ENCODE measurements around the gene LRP5. TPM values are rescaled to one million over a fixed set of nuclear protein-coding genes. Genes with fewer than 3 reads are reported as not detected.

Gene LRP5
- total RNA-seq, 1 donor from 2014 or later: 38.7 TPM

DNA sequence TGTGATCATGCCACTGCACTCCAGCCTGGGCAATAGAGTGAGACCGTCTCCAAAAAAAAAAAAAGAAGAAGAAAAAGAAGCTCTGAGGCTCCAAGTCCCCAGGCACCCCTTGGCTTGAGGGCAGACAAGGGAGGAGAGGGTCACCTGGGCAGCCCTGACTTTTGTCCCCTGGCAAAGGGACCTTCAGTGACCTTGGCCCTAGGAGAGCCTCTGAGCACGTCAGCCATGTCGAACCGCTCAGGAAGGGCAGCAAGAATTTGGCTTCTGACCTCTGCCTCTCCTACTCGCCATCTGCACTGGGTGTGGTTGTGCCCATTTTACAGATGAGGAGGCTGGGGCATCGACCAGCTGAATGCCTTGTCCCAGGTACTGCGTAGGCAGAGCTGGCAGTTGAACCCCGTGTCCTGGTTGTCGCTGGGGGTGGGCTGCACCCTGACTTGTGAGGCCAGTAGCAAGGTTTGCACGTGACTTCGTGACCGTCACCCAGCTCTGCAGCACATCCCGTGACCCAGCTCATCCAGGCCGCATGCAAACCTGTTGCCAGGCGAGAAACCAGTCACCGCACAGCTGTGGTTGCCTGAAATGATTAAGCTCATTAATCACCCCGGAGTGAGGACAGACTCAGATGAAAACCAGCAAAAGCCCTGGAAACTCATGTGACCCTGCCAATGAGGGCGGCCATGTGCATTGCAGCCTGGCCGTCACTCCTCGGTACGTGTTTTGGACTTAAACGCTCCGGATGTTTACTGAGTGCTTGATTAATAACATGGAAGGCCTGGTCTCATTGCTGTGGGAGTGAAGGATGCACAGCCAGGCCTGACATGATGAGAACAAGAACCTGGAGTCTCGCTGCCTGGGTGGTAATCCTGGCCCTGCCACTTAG lies 100.4 kb downstream of the LRP5 start:
- no peaks in the 10 kb centered on the region for H3K9me3 Mint-ChIP-seq (ENCODE audit: low read depth)
- no peaks in the 10 kb centered on the region for H3K27me3 Mint-ChIP-seq (ENCODE audit: low read depth)
- no peak overlapping the region for H3K27ac Mint-ChIP-seq (ENCODE audit: unreplicated experiment)
- no peaks in the 10 kb centered on the region for H3K4me1 Mint-ChIP-seq (ENCODE audit: low read depth)
- DNase-seq (ENCODE audit: low spot score): no peak
- TF ChIP-seq, protein P1, sequence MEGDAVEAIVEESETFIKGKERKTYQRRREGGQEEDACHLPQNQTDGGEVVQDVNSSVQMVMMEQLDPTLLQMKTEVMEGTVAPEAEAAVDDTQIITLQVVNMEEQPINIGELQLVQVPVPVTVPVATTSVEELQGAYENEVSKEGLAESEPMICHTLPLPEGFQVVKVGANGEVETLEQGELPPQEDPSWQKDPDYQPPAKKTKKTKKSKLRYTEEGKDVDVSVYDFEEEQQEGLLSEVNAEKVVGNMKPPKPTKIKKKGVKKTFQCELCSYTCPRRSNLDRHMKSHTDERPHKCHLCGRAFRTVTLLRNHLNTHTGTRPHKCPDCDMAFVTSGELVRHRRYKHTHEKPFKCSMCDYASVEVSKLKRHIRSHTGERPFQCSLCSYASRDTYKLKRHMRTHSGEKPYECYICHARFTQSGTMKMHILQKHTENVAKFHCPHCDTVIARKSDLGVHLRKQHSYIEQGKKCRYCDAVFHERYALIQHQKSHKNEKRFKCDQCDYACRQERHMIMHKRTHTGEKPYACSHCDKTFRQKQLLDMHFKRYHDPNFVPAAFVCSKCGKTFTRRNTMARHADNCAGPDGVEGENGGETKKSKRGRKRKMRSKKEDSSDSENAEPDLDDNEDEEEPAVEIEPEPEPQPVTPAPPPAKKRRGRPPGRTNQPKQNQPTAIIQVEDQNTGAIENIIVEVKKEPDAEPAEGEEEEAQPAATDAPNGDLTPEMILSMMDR (IDR thresholded peaks at IDR 0.05): no peak
- no peak overlapping the region for H3K4me3 Mint-ChIP-seq (ENCODE audit: unreplicated experiment)
- H3K36me3 Mint-ChIP-seq (ENCODE audit: low read depth): peaks cover 27% of the 10 kb centered on the region

DNA sequence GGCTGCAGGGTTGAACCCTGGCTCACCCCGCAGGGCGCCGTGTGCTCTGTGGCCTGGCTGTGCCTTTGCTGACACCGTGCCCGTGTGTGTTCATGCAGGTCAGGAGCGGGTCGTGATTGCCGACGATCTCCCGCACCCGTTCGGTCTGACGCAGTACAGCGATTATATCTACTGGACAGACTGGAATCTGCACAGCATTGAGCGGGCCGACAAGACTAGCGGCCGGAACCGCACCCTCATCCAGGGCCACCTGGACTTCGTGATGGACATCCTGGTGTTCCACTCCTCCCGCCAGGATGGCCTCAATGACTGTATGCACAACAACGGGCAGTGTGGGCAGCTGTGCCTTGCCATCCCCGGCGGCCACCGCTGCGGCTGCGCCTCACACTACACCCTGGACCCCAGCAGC lies 101.2 kb downstream of the LRP5 start:
- no peak overlapping the region for H3K27ac Mint-ChIP-seq (ENCODE audit: unreplicated experiment)
- H3K36me3 Mint-ChIP-seq (ENCODE audit: low read depth): peaks cover 27% of the 10 kb centered on the region

DNA sequence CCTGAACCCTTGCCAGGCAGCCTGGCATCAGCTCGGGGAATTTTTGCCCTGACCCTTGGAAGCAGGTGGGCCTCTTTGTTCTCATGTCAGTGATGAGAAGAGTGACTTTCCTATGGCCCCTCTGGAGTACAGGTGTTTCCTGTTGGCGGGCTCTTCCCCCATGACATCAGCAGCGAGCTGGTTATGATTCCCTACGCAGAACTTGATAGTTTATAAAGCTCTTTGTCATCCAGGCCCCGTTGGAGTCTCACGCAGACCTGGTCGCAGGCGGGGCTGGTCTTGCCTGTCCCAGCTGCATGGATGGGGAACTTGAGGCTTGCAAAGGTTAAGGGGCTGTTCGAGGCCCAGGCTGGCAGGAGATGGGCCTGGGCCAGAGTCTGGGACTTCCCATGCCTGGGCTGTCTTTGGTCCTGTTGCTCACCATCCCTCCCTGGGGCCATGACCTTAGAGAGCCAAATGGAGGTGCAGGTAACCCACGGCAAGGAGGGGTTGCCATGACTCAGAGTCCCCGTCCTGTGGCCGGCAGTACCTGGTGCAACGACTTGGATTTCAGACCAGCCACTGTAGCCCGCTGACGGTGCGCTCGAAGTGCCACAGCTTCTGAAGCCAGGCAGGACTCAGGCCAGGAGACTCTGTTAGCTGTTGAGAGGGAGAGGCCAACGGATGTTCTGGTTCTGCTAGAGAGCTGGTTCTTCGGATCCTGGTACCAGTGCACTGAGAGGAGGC lies 102.3 kb downstream of the LRP5 start:
- Mint-ChIP-seq H3K36me3 (ENCODE audit: low read depth) (peaks cover 25% of the 10 kb centered on the region), H3K9me3 (ENCODE audit: low read depth) (no peaks in the 10 kb centered on the region), H3K4me1 (ENCODE audit: low read depth) (no peaks in the 10 kb centered on the region), H3K4me3 (ENCODE audit: unreplicated experiment) (no peak overlapping the region), H3K27ac (ENCODE audit: unreplicated experiment) (no peak overlapping the region), H3K27me3 (ENCODE audit: low read depth) (no peaks in the 10 kb centered on the region)
- no peak for DNase-seq (ENCODE audit: low spot score)
- TF ChIP-seq, protein P1 (IDR thresholded peaks at IDR 0.05): no peak

More for the DNA sequence above, 101.2 kb downstream of the LRP5 start:
- no peaks in the 10 kb centered on the region for H3K4me1 Mint-ChIP-seq (ENCODE audit: low read depth)
- DNase-seq (ENCODE audit: low spot score): no peak
- H3K9me3 Mint-ChIP-seq (ENCODE audit: low read depth): no peaks in the 10 kb centered on the region
- H3K27me3 Mint-ChIP-seq (ENCODE audit: low read depth): no peaks in the 10 kb centered on the region
- TF ChIP-seq, protein P1 (IDR thresholded peaks at IDR 0.05): no peak
- no peak overlapping the region for H3K4me3 Mint-ChIP-seq (ENCODE audit: unreplicated experiment)

DNA sequence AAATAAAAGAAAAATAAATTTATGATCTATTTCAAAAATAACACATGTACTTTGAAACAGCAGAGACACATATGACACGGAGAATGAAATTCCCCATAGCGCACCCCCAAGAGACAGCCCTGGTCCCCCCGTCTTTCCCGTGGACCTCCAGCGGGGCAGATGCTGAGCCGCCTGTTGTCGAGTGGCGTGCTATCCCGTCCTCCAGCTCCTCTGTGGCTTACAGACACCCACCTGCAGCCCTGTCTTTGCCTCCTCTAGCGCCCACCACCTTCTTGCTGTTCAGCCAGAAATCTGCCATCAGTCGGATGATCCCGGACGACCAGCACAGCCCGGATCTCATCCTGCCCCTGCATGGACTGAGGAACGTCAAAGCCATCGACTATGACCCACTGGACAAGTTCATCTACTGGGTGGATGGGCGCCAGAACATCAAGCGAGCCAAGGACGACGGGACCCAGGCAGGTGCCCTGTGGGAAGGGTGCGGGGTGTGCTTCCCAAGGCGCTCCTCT lies 103.7 kb downstream of the LRP5 start:
- Mint-ChIP-seq H3K36me3 (ENCODE audit: low read depth) (peaks cover 25% of the 10 kb centered on the region), H3K9me3 (ENCODE audit: low read depth) (no peaks in the 10 kb centered on the region), H3K27ac (ENCODE audit: unreplicated experiment) (peak overlapping the region; percentile 25), H3K27me3 (ENCODE audit: low read depth) (no peaks in the 10 kb centered on the region), H3K4me1 (ENCODE audit: low read depth) (no peaks in the 10 kb centered on the region), H3K4me3 (ENCODE audit: unreplicated experiment) (no peak overlapping the region)
- TF ChIP-seq, protein P1 (IDR thresholded peaks at IDR 0.05): no peak
- DNase-seq (ENCODE audit: low spot score): no peak

DNA sequence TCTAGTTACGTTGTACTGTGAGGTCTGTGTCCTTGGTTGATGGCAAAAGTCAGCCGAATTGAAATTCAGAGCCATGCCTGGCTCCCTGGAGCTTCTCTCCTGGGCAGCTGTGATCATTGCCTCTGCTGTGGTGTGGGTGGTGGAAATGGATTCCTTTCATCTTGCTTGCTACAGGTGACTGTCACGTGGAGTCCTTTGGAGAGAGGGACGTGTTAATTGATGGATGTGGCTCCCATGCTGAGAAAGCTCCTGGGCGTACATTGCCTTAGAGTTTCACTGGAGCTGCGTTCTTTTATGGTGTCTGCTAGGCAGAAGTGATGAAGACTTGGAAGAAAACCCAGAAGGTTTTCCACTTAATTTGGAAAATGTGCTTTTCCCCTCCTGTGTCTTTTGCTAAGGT lies 106.3 kb downstream of the LRP5 start:
- TF ChIP-seq, protein P1 (IDR thresholded peaks at IDR 0.05): no peak
- no peaks in the 10 kb centered on the region for H3K4me1 Mint-ChIP-seq (ENCODE audit: low read depth)
- H3K27me3 Mint-ChIP-seq (ENCODE audit: low read depth): no peaks in the 10 kb centered on the region
- DNase-seq (ENCODE audit: low spot score): no peak
- H3K27ac Mint-ChIP-seq (ENCODE audit: unreplicated experiment): no peak overlapping the region
- peaks cover 24% of the 10 kb centered on the region for H3K36me3 Mint-ChIP-seq (ENCODE audit: low read depth)
- H3K9me3 Mint-ChIP-seq (ENCODE audit: low read depth): no peaks in the 10 kb centered on the region
- H3K4me3 Mint-ChIP-seq (ENCODE audit: unreplicated experiment): no peak overlapping the region

All from chondrocyte (in vitro differentiated cells).